Liver (tissue), 9 donors: ENCODE data around the gene SEMA4C. TPM values are rescaled to one million over a fixed set of nuclear protein-coding genes. Genes with fewer than 3 reads are reported as not detected.

Experiments used
- DNase-seq: peaks from one replicate; pipeline ENCODE4 v3.0.0-alpha.2; 2017; ENCODE audit warnings: low spot score
- H3K27ac ChIP-seq, 2 donors: one replicate each; pipeline ENCODE4 v1.7.0; 2013; ENCODE audit warnings: inconsistent platforms in 2 of 2, low read length in 2 of 2, control low read depth in 1 of 2, low read depth in 1 of 2, mild to moderate bottlenecking in 1 of 2
- H3K27me3 ChIP-seq, 4 donors: one replicate each; pipeline versions ENCODE4 v1.6.1 to v1.7.0; 2013; ENCODE audit warnings: low read length in 3 of 4, inconsistent platforms in 1 of 4, mild to moderate bottlenecking in 1 of 4, moderate library complexity in 1 of 4; ENCODE audit not compliant: control insufficient read depth in 4 of 4, insufficient read depth in 4 of 4
- H3K36me3 ChIP-seq, 4 donors: one replicate each; pipeline versions ENCODE4 v1.6.1 to v1.7.0; 2013; ENCODE audit warnings: low read length in 3 of 4, mild to moderate bottlenecking in 3 of 4, low read depth in 1 of 4, moderate library complexity in 1 of 4; ENCODE audit not compliant: control insufficient read depth in 4 of 4, insufficient read depth in 3 of 4
- H3K4me1 ChIP-seq, 4 donors: one replicate each; pipeline versions ENCODE4 v1.6.1 to v1.7.0; 2013; ENCODE audit warnings: low read length in 3 of 4, mild to moderate bottlenecking in 3 of 4, moderate library complexity in 1 of 4; ENCODE audit not compliant: control insufficient read depth in 4 of 4, insufficient read depth in 4 of 4
- H3K4me3 ChIP-seq, 3 donors: one replicate each; pipeline versions ENCODE4 v1.6.1 to v1.7.0; 2013; ENCODE audit warnings: low read length in 3 of 3, control low read depth in 1 of 3, low read depth in 1 of 3, mild to moderate bottlenecking in 1 of 3
- H3K9ac ChIP-seq, 2 donors: one replicate each; pipeline ENCODE4 v1.7.0; 2013; ENCODE audit warnings: low read length in 2 of 2, mild to moderate bottlenecking in 2 of 2, moderate library complexity in 2 of 2, control low read depth in 1 of 2, low read depth in 1 of 2
- H3K9me3 ChIP-seq, 4 donors: one replicate each; pipeline versions ENCODE4 v1.6.1 to v1.7.0; 2013; ENCODE audit warnings: low read length in 3 of 4; ENCODE audit not compliant: control insufficient read depth in 4 of 4
- ATF3 ChIP-seq: IDR thresholded peaks from 2 replicates; pipeline ENCODE4 v1.6.1; 2016; ENCODE audit warnings: antibody characterized with exemption
- EGR1 ChIP-seq, 2 donors: IDR thresholded peaks; 2 replicates each; pipeline ENCODE4 v1.6.1; 2016 to 2018; ENCODE audit warnings: antibody characterized with exemption in 2 of 2, low read depth in 2 of 2
- FOXA1 ChIP-seq: IDR thresholded peaks from 2 replicates; pipeline ENCODE4 v1.6.1; 2016; ENCODE audit warnings: antibody characterized with exemption
- FOXA2 ChIP-seq: IDR thresholded peaks from 2 replicates; pipeline ENCODE4 v1.6.1; 2016; ENCODE audit warnings: antibody characterized with exemption
- GABPA ChIP-seq, 2 donors: IDR thresholded peaks in 1 of 2; conservative IDR thresholded peaks in 1 of 2; 2 replicates each; pipeline ENCODE4 v1.6.1; 2016; ENCODE audit warnings: antibody characterized with exemption in 2 of 2, mild to moderate bottlenecking in 1 of 2, moderate library complexity in 1 of 2
- HNF4A ChIP-seq, 2 donors: conservative IDR thresholded peaks; 2 replicates each; pipeline ENCODE4 v1.6.1; 2016; ENCODE audit warnings: antibody characterized with exemption in 2 of 2, mild to moderate bottlenecking in 2 of 2
- NR2F2 ChIP-seq: IDR thresholded peaks from 2 replicates; pipeline ENCODE4 v1.6.1; 2016; ENCODE audit warnings: antibody characterized with exemption
- RXRA ChIP-seq, 2 donors: IDR thresholded peaks; 2 replicates each; pipeline ENCODE4 v1.6.1; 2017 to 2018; ENCODE audit warnings: antibody characterized with exemption in 2 of 2, mild to moderate bottlenecking in 1 of 2
- SP1 ChIP-seq: IDR thresholded peaks from 2 replicates; pipeline ENCODE4 v1.6.1; 2018; ENCODE audit warnings: antibody characterized with exemption, mild to moderate bottlenecking
- YY1 ChIP-seq: IDR thresholded peaks from 2 replicates; pipeline ENCODE4 v1.6.1; 2016; ENCODE audit warnings: antibody characterized with exemption, mild to moderate bottlenecking
- WGBS: extraction: QIAGEN DNeasy Blood & Tissue Kit; methylation state at CpG from one replicate; pipeline ENCODE4 v1.1.7; 2013; 5-methylcytosine and 5-hydroxymethylcytosine counted together
- polyA plus RNA-seq, 2 donors: library from polyadenylated mRNA; stranded (reverse) in 1 of 2; unstranded in 1 of 2; fragments of 200-250 nt in 1 of 2; fragments of >200 nt in 1 of 2; fragmentation: Nextera tagmentation in 1 of 2; extraction: Ambion mirVana in 1 of 2; gene quantifications; one replicate each; pipeline versions ENCODE4 v1.2.1 to v1.2.3, GENCODE V29; 2013 to 2015
- total RNA-seq, 2 donors: library from RNA; depleted of rRNA; stranded (reverse); fragments of >200 nt; gene quantifications; one replicate each; pipeline ENCODE4 v1.2.3, GENCODE V29; 2014
- TF ChIP-seq, protein P1 (sequence below): IDR thresholded peaks from 2 replicates; pipeline ENCODE4 v1.6.1; 2016; ENCODE audit warnings: antibody characterized with exemption
- TF ChIP-seq, protein P2 (sequence below): IDR thresholded peaks from 2 replicates; pipeline ENCODE4 v1.6.1; 2016; ENCODE audit warnings: antibody characterized with exemption
- TF ChIP-seq, protein P3 (sequence below): fragments of 150-350 bp; IDR thresholded peaks from 2 replicates; pipeline ENCODE4 v1.5.1; 2017; ENCODE audit warnings: improper control_type of control experiment, low read depth, low read length; ENCODE audit not compliant: missing input control
- TF ChIP-seq, protein P4 (sequence below): IDR thresholded peaks from 2 replicates; pipeline ENCODE4 v1.6.1; 2016; ENCODE audit warnings: antibody characterized with exemption, mild to moderate bottlenecking
- donor health status: healthy.
- donor health status: healthy.
- donor health status: healthy.
- donor health status: healthy.
- donor health status: healthy.

SEMA4C gene
- total and polyA plus RNA-seq, 4 donors, result 3.7 to 23.2 (median 13.2) TPM

- Histone ChIP-seq H3K27me3 (no peaks in the 10 kb centered on the region), H3K4me3 (no peak overlapping the region), H3K27ac (peak overlapping the region; percentile 29 to 43), H3K36me3 (no peaks in the 10 kb centered on the region), H3K4me1 (peaks cover 0 to 10% (median 4%) of the 10 kb centered on the region in 4 donors), H3K9ac (no peak overlapping the region), H3K9me3 (no peaks in the 10 kb centered on the region)
- 58% methylated on average over 8 of the region's 8 CpGs for WGBS
- DNase-seq, result no peak
- TF ChIP-seq, protein P1, sequence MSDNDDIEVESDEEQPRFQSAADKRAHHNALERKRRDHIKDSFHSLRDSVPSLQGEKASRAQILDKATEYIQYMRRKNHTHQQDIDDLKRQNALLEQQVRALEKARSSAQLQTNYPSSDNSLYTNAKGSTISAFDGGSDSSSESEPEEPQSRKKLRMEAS, result no peak
- TF ChIP-seq YY1 (no peak), NR2F2 (peak; percentile 86), SP1 (peak; percentile 39), ATF3 (no peak)
- TF ChIP-seq, protein P2, sequence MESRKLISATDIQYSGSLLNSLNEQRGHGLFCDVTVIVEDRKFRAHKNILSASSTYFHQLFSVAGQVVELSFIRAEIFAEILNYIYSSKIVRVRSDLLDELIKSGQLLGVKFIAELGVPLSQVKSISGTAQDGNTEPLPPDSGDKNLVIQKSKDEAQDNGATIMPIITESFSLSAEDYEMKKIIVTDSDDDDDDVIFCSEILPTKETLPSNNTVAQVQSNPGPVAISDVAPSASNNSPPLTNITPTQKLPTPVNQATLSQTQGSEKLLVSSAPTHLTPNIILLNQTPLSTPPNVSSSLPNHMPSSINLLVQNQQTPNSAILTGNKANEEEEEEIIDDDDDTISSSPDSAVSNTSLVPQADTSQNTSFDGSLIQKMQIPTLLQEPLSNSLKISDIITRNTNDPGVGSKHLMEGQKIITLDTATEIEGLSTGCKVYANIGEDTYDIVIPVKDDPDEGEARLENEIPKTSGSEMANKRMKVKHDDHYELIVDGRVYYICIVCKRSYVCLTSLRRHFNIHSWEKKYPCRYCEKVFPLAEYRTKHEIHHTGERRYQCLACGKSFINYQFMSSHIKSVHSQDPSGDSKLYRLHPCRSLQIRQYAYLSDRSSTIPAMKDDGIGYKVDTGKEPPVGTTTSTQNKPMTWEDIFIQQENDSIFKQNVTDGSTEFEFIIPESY, result no peak
Measured at GRCh38 chr2:96873651-96874096, 3.8 kb upstream of the SEMA4C start.

GRCh38 chr2:96872591-96873349 is 2.9 kb upstream of the SEMA4C start:
- no peaks in the 10 kb centered on the region for H3K27me3 ChIP-seq
- DNase-seq, result no peak
- no peaks in the 10 kb centered on the region for H3K9me3 ChIP-seq
- H3K4me3 ChIP-seq, result no peak overlapping the region
- no peak for TF ChIP-seq FOXA2
- TF ChIP-seq HNF4A (conservative IDR thresholded peaks at IDR 0.05), result no peak
- TF ChIP-seq EGR1 (IDR thresholded peaks at IDR 0.05; ENCODE audit: low read depth in 2 of 2), result no peak
- no peak for TF ChIP-seq ATF3
- no peak for TF ChIP-seq RXRA (IDR thresholded peaks at IDR 0.05)
- no peak overlapping the region for H3K9ac ChIP-seq
- 72% methylated on average over 14 of the region's 14 CpGs for WGBS
- H3K4me1 ChIP-seq, result peaks cover 0 to 12% (median 6%) of the 10 kb centered on the region in 4 donors
- no peak overlapping the region for H3K27ac ChIP-seq
- no peaks in the 10 kb centered on the region for H3K36me3 ChIP-seq

DNA sequence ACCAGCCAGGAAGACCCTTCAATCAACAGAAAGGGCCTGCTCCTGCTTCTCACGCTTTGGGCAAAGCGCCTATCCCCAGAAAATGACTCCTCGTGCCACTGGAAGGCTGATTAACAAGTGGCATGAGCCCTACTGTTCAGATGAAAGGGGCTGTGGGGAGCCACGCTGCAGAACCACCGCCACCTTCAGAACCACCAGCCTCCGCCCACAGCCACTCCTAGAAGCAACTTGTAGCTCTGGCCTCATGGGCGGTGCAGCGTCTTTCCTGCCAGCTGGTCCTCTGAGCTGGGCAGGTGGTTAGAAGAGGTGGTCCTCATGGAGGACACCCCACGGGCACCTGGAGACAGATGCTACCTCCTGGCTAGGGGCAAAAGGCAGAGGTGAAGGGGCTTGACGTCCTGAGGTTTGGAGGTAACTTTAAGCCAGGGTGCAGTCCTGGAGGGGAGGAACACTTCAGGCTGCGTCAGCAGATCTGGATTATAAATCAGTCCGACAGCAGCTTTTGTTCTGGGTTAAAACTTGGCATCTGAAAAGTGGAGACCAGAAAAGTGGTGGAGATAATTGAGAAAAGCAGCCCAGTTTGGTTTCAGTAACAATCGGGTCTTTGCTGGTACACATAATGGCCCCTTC is 861 bp upstream of the SEMA4C start:
- Histone ChIP-seq H3K27ac (peak overlapping the region; percentile 88 to 91), H3K9me3 (no peaks in the 10 kb centered on the region), H3K27me3 (no peaks in the 10 kb centered on the region), H3K36me3 (peaks cover 0 to 3% (median under 1%) of the 10 kb centered on the region in 4 donors), H3K4me1 (peaks cover 9 to 33% (median 24%) of the 10 kb centered on the region in 4 donors), H3K4me3 (peak overlapping the region in 2 of 3 donors; percentile 22 to 94), H3K9ac (peak overlapping the region in 1 of 2 donors; percentile 28)
- DNase-seq, result no peak
- WGBS, result 47% methylated on average over 13 of the region's 13 CpGs
- TF ChIP-seq, protein P3, sequence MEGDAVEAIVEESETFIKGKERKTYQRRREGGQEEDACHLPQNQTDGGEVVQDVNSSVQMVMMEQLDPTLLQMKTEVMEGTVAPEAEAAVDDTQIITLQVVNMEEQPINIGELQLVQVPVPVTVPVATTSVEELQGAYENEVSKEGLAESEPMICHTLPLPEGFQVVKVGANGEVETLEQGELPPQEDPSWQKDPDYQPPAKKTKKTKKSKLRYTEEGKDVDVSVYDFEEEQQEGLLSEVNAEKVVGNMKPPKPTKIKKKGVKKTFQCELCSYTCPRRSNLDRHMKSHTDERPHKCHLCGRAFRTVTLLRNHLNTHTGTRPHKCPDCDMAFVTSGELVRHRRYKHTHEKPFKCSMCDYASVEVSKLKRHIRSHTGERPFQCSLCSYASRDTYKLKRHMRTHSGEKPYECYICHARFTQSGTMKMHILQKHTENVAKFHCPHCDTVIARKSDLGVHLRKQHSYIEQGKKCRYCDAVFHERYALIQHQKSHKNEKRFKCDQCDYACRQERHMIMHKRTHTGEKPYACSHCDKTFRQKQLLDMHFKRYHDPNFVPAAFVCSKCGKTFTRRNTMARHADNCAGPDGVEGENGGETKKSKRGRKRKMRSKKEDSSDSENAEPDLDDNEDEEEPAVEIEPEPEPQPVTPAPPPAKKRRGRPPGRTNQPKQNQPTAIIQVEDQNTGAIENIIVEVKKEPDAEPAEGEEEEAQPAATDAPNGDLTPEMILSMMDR, result no peak
- TF ChIP-seq ATF3, result no peak
- TF ChIP-seq HNF4A (conservative IDR thresholded peaks at IDR 0.05), result no peak
- TF ChIP-seq, protein P4, sequence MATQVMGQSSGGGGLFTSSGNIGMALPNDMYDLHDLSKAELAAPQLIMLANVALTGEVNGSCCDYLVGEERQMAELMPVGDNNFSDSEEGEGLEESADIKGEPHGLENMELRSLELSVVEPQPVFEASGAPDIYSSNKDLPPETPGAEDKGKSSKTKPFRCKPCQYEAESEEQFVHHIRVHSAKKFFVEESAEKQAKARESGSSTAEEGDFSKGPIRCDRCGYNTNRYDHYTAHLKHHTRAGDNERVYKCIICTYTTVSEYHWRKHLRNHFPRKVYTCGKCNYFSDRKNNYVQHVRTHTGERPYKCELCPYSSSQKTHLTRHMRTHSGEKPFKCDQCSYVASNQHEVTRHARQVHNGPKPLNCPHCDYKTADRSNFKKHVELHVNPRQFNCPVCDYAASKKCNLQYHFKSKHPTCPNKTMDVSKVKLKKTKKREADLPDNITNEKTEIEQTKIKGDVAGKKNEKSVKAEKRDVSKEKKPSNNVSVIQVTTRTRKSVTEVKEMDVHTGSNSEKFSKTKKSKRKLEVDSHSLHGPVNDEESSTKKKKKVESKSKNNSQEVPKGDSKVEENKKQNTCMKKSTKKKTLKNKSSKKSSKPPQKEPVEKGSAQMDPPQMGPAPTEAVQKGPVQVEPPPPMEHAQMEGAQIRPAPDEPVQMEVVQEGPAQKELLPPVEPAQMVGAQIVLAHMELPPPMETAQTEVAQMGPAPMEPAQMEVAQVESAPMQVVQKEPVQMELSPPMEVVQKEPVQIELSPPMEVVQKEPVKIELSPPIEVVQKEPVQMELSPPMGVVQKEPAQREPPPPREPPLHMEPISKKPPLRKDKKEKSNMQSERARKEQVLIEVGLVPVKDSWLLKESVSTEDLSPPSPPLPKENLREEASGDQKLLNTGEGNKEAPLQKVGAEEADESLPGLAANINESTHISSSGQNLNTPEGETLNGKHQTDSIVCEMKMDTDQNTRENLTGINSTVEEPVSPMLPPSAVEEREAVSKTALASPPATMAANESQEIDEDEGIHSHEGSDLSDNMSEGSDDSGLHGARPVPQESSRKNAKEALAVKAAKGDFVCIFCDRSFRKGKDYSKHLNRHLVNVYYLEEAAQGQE, result no peak
- TF ChIP-seq FOXA1, result no peak
- TF ChIP-seq FOXA2, result no peak
- no peak for TF ChIP-seq GABPA (IDR thresholded peaks at IDR 0.05 in 1 of 2, conservative IDR thresholded peaks at IDR 0.05 in 1 of 2)
